Dermis microvascular lymphatic vessel endothelial cell (primary cell): ENCODE results near the gene FBXL14. TPM values are rescaled to one million over a fixed set of nuclear protein-coding genes. Genes with fewer than 3 reads are reported as not detected.
A peak's percentile ranks its signal among the peaks of the same experiment; 100 is the strongest.
"Not testable (repeated sequence)": the region's sequence is repeated elsewhere in the genome, so short reads cannot be mapped to it uniquely, and the experiment has no call there.

Experiments used
- DNase-seq, 2 donors: peaks; one replicate each; pipeline versions ENCODE4 v3.0.0 to v3.0.0-alpha.2; 2010; ENCODE audit warnings: low read depth in 2 of 2
- total RNA-seq: library from RNA; depleted of rRNA; stranded (reverse); fragments of >200 nt; gene quantifications from 2 replicates; pipeline ENCODE4 v1.2.1, GENCODE V29; 2014

The FBXL14 gene
- total RNA-seq, 1 donor from 2014 or later: 10.9 TPM

- DNase-seq: peak in 1 of 2 donors; percentile 10
Measured at GRCh38 chr12:1573960-1574864, 20.2 kb downstream of the FBXL14 start.

GRCh38 chr12:1572731-1573130, 21.6 kb downstream of the FBXL14 start:
- DNase-seq: peak; percentile 30 to 58

GRCh38 chr12:1567852-1568251, 26.5 kb downstream of the FBXL14 start:
- no peak for DNase-seq

- DNase-seq: no peak
Measured at GRCh38 chr12:1566449-1567135, 27.8 kb downstream of the FBXL14 start.

GRCh38 chr12:1565172-1565571, 29.2 kb downstream of the FBXL14 start:
- no peak for DNase-seq

- no peak for DNase-seq
Measured at GRCh38 chr12:1564067-1564466, 30.3 kb downstream of the FBXL14 start.

GRCh38 chr12:1562813-1563407, 31.5 kb downstream of the FBXL14 start:
- DNase-seq: no peak

GRCh38 chr12:1560704-1561103, 33.7 kb downstream of the FBXL14 start:
- DNase-seq: no peak

GRCh38 chr12:1559676-1560091, 34.7 kb downstream of the FBXL14 start:
- DNase-seq: no peak

- not testable (repeated sequence) for DNase-seq
Measured at GRCh38 chr12:1558108-1558507, 36.3 kb downstream of the FBXL14 start.

- no peak for DNase-seq
Measured at GRCh38 chr12:1553987-1554982, 40.1 kb downstream of the FBXL14 start.

- no peak for DNase-seq
Measured at GRCh38 chr12:1553536-1553935, 40.8 kb downstream of the FBXL14 start.

- DNase-seq: no peak
Measured at GRCh38 chr12:1552911-1553491, 41.4 kb downstream of the FBXL14 start.

- DNase-seq: no peak
Measured at GRCh38 chr12:1552171-1552570, 42.2 kb downstream of the FBXL14 start.

GRCh38 chr12:1551496-1551895, 42.9 kb downstream of the FBXL14 start:
- DNase-seq: no peak

- no peak for DNase-seq
Measured at GRCh38 chr12:1546931-1547640, 47.3 kb downstream of the FBXL14 start.

- peak; percentile 18 to 53 for DNase-seq
Measured at GRCh38 chr12:1544996-1545700, 49.2 kb downstream of the FBXL14 start.

GRCh38 chr12:1542599-1542998, 51.8 kb downstream of the FBXL14 start:
- DNase-seq: no peak

GRCh38 chr12:1540690-1541089, 53.7 kb downstream of the FBXL14 start:
- DNase-seq: no peak
